GM19239 (cell line): ENCODE measurements around the gene MCRS1.
"Not testable (repeated sequence)": the region's sequence is repeated elsewhere in the genome, so short reads cannot be mapped to it uniquely, and the experiment has no call there.

Source experiments
- DNase-seq: peaks from one replicate; pipeline ENCODE4 v3.0.0; 2011; ENCODE audit warnings: low spot score; ENCODE audit not compliant: insufficient read length
- FAIRE-seq: peaks from 2 replicates; lab custom pipeline; 2011; peaks lifted over from hg19 to GRCh38; lab: Jason Lieb, UNC

MCRS1 gene, protein sequence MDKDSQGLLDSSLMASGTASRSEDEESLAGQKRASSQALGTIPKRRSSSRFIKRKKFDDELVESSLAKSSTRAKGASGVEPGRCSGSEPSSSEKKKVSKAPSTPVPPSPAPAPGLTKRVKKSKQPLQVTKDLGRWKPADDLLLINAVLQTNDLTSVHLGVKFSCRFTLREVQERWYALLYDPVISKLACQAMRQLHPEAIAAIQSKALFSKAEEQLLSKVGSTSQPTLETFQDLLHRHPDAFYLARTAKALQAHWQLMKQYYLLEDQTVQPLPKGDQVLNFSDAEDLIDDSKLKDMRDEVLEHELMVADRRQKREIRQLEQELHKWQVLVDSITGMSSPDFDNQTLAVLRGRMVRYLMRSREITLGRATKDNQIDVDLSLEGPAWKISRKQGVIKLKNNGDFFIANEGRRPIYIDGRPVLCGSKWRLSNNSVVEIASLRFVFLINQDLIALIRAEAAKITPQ

DNA sequence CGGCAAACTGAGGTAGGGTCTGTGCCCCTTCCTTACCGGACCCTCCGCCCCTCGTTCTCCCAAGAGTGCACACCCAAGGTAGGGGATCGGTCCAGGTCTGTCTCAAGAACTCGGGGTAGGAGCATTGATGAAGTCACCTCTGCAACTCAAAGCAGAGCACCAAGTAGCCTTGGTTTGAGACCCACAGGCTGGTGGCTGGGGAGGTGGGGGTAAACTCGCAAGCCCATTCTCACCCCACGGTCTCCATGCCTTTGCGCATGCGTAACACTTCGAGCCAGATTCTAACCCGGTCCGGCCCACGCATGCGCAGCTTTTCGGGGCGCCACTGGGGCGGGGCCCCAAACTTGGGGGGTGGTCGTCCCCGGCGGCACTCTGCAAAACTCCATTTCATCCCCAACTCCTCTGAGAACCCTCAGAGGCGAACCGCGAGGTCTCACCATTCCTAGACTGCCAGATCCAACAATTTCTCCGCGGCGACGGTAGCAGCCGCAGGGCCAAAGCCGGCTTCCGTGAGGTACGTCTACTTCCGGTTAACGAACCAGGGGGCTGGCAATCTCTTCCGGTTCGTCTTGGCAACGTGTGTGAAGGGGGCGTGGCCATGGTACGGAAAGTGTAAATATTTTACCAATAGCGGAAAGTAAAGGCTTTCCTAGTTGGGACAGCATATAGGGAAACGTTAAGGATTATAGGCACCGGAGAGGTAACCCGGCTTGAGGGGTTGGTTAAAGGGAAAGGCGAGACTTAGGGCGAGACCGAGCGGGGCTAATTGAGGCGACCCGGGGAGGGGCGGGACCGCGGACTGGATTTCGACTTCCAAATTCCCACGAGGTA, at the start of gene MCRS1:
Gene MCRS1, minus strand, starts transcription at position 532 of the 831 bp plus-strand sequence. CDS start 1,411 bp downstream, outside the sequence.
- peak; percentile 89 for DNase-seq
- peak; percentile 97 for FAIRE-seq

DNA sequence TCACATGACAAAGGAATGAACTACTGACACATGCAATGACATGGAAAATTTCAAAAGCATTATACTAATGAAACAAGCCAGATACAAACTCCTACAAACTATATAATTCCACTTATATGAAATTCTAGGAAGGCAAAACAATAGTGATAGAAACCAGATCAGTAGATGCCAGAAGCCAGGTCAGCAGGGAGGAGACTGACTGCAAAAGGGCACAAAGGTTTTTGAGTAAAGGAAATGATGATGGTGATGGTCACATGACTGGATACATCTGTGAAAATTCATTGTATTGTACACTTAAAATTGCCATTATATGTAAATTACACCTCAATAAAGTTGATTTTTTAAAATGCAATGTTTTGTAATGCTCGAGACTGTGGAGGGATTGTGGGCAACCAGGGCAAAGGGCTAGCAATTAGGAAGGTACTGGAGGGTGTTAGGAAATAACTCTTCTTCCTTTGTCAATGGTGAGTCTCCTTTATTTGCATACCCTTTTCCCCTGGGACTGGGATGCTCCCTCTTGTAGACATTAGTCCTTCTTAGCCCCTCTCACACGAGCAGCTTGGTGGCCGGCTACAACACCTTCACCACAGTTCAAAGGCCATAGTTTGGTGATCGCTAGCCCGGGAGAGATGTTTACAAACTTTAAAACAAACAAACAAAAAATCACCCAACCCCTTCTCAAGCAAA, 48.7 kb upstream of the MCRS1 start:
- DNase-seq: no peak
- FAIRE-seq: no peak

DNA sequence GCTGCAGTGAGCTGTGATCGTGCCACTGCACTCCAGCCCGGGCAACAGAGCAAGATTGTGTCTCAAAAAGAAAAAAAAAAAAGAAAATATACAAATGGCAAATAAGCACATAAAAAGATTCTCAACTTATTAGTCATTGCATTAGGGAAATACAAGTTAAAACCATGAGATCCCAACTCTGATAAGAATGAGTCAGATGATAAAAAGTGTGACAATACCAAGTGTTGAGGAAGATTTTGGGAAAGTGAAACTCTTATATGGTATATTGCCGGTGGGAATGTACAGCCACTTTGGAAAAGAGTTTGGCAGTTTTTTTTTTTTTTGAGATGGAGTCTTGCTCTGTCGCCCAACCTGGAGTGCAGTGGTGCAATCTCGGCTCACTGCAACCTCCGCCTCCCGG, 47.8 kb upstream of the MCRS1 start:
- DNase-seq (no peak), FAIRE-seq (no peak)

DNA sequence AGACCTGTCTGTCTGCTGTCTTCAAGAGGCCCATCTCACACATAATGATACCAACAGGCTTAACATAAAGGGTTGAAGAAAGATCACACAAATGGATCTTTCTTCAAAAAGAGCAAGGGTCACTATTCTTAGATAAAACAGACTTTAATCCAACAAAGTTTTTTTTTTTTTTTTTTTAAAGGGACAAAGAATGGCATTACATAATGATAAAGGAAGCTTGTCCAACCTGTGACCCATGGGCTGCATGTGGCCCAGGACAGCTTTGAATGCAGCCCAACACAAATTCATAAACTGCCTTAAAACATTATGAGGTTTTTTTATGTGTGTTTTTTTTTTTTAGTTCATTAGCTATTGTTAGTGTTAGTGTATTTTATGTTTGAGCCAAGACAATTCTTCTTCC, 44.3 kb upstream of the MCRS1 start:
- no peak for DNase-seq
- no peak for FAIRE-seq

DNA sequence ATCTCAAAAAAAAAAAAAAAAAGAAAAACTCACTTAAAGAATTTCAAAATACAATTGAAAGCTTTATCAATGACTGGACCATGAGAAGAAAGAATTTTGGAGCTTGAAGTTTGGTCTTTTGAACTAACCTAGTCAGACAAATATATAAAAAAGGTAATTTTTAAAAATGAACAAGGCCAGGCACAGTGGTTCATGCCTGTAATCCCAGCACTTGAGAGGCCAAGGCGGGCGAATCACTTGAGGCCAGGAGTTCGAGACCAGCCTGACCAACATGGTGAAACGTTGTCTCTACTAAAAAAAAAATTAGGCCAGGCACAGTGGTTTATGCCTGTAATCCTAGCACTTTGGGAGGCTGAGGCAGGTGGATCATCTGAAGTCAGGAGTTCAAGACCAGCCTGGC, 42.8 kb upstream of the MCRS1 start:
- FAIRE-seq, DNase-seq: not testable (repeated sequence)

DNA sequence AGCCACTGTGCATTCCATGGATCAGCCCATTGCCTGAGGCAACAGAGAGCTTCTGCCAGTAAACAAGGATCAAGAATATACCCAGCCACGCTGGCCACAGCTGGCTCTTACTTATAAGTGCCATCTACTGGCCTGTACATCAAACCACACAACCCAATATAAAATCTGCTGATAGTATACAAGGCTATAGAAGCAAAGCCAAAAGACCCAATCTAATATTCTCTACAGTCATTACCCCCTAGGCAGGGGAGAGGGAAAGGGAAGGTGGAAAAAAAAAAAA, 41.9 kb upstream of the MCRS1 start:
- DNase-seq: no peak
- FAIRE-seq: no peak

DNA sequence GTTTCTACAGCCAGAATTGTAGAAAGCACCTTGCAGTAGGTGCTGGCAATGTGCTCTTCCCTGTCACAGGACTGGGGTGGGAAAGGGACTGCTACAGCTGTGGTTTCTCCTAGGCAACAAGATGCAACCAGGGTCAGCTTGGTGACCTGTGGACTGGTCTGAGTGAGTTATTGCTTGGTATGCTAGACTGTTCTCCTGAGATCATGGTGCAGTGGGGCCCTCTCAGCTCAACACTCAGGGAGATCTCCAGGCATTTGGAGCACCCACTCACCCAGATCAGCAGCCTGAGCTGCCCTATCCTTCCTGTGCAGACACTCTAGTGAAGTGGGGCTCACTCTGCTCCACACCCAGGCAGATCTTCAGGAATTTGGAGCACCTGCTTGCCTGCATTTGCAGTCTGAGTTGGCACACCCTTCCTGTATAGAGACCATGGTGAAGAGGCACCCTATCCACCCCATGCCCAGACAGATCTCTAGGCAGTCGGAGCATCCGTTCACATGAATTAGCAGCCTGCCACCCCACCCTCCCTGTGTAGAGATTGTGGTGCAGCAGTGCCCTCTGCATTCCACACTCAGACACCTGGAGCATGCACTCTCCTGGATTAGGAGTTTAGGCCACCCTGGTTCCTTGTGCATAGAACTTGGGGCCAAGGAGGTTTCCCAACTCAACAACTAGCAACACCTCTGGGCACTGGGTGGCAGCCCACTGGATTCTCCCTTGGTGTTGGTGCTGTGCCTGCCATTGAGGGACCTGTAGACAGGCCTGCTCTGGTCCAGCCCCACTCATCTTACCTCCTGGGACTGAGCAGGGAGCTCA, 41.3 kb upstream of the MCRS1 start:
- DNase-seq: no peak
- FAIRE-seq: no peak

DNA sequence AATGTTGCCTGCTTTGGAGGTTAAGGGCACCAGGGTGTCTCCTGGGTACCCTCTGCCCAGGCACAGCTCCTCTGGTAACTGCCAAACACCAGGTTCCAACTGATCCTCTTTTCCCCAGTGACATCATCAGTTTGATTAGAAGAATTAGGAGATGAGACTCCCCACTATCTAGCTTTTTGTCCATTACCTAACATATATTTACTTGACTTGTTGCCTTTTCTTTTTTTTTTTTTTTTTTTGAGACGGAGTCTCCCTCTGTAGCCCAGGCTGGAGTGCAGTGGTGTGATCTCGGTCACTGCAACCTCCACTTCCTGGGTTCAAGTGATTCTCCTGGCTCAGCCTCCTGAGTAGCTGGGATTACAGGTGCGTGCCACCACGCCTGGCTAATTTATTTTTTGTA, 37.6 kb upstream of the MCRS1 start, which contains the start of gene FAM186B:
Gene FAM186B, minus strand, starts transcription at position 101 of the 400 bp plus-strand sequence. CDS start 162 bp downstream, outside the sequence.
- FAIRE-seq, DNase-seq: not testable (repeated sequence)

DNA sequence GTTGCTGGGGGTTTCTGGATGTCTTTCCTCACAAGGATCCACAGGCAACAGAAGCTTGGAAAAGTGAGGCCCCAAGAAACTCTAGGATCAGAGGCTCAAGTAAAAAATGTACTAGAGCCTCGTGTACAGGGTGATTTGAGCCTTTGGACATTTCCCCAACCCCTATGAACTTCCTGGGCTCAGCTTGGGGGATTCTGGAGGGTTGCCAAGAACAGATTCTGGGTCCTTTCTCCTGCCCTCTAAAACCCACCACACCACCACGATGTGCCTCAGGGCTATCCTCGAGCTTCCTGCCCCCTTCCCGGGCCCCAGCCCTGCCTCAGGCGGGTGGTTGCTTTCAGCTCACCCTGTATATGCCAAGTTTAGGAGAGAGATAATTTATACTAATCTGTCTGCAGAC, 36.9 kb upstream of the MCRS1 start:
- DNase-seq: no peak
- FAIRE-seq: no peak

DNA sequence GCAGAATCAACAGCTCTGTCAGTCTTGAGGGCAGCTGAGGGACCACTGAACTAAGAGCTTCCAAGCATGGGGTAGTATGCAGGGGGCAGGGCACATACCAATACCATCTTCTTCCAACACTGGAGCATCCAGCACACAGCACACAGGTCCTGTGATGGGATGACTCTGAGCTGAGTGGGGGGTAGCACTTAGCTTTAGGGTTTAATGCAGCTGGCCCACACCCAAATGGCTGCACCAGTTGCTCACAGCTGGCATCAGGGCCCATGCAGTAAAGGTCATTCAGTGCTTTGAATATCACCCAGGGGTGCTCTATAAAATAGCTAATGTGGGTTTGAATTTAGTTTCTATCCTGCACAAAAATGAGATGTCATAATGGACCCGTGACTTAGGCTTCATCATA, 35.8 kb upstream of the MCRS1 start:
- FAIRE-seq (no peak), DNase-seq (no peak)

DNA sequence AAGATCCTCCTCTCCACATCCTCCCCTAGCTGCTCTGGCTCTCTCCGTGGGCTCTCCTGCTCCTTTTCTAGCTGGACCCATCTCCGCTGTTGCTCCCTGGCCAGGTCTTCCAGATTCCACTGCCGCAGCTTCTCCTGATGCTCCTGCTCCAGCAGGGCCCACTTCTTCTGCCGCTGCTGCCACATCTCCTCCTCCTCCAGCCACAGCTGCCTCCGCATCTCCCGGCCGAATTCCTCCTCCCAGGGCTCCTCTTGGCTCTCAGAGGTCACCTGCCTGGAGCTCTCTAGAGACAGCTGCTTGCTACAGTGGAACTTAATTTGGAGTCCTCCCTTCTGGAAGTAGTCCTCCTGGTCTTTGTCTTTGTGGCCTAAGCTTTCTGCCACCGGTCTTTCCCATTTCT, 32.0 kb upstream of the MCRS1 start:
- FAIRE-seq (no peak), DNase-seq (no peak)

DNA sequence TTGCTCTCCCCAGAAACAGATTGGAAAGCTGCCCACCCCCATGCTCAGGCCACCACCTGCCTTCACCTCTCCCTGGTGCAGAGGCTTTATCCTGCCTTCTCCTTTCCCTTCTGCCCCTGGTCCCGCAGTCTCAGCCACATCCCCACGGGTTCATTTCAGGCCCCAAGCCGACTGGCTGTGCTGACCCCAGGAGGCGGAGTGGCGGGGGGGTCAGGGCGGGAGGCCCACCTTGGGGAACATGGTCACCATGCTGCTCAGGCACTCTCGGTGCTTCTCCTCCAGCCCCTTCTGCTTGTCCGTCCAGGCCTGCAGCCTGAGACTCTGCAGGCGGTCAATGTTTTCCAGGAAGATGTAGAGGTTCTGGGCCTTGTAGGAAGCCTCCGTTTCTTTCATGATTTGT, 30.6 kb upstream of the MCRS1 start:
- no peak for DNase-seq
- no peak for FAIRE-seq

DNA sequence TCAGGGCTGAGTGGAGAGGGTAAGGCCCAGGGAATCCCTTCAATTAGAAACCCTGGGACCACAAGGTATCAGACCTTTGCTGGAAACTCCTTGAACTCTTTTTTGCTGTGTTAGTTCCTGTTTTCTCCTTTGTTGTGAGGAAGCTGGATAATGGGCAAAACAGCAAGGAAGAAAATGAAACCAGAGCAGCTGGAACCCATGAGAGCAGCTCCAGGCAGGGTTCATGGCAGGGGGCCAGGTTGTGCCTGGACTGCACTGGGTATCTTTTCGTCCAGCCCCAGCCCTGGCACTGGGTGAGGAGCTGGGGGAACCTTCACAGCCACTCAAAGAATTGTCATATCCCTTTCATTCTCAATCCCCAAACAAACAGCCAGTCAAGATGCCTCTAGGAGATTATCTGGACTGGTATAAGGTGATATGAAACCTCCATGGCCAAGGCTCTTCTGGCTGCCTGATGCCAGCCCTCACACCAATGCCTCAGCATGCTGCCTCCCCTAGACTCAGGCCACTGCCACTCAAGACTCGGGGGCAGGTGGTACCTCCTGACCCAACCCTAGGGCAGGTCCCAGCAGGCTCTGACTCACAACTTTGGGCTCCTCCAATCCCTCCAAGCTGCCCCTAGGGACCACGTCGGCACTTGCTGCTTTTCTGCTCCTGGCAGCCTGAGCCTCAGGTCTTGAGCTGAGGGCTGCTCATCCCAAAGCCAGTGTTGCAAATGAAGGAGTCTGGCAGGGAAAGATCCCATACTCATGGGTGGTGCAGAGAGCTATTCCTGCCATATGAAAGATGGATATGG, 21.0 kb upstream of the MCRS1 start:
- DNase-seq: no peak
- FAIRE-seq: no peak

DNA sequence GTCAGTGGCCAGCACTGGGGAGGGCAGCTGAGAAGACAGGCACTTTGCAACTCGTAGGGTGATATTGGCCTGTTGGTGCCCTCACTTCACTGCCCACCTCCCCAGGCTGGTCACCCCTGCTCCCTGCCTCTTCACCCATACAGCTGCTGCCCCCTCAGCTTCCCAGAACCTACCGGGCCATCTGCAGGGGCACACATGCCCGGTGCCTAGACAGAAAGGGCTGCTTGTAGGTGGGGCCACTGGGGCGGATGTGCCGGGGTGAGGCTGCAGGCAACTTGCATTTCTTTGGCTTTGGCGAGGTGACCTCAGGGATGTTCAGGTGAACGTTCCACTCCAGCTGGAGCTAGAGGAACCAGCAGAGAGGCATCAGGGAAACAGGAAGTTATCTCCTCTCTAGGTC, 20.3 kb upstream of the MCRS1 start:
- no peak for DNase-seq
- no peak for FAIRE-seq

DNA sequence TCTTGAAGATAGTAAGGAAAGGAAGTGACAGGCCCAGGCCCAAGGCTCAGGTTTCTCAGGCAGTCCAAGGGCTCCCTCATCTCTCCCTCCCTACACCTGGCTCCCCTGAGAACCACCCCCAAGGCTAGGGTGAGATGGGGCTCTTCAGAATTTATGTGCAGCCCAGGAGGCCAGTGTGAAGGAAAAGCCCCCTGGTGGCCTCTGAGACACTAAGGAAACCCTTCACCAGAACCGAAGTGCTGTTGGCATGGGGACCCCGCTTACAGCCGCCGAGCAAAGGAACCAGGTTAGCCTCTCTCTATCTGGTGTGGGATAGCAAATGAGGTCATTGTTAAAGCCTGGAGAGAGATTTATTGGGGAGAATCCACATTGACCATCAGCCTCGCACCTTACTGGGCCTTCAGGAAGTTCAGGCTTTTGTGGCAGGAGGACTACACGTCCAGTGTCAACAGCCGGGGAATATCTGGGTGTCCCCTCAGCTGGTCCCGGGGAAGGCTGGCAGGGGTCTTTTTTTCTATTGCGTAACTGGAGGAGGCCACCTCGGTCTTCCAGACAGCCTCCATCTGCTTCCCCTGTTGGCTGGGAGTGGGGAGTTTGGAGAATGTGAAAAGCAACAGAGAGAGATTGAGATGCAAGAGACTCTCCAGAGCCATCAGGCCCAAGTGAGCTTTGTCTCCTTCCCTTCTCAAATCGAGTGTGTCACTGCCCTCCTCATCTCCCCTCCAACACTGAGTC, 19.4 kb upstream of the MCRS1 start:
- FAIRE-seq (no peak), DNase-seq (no peak)

DNA sequence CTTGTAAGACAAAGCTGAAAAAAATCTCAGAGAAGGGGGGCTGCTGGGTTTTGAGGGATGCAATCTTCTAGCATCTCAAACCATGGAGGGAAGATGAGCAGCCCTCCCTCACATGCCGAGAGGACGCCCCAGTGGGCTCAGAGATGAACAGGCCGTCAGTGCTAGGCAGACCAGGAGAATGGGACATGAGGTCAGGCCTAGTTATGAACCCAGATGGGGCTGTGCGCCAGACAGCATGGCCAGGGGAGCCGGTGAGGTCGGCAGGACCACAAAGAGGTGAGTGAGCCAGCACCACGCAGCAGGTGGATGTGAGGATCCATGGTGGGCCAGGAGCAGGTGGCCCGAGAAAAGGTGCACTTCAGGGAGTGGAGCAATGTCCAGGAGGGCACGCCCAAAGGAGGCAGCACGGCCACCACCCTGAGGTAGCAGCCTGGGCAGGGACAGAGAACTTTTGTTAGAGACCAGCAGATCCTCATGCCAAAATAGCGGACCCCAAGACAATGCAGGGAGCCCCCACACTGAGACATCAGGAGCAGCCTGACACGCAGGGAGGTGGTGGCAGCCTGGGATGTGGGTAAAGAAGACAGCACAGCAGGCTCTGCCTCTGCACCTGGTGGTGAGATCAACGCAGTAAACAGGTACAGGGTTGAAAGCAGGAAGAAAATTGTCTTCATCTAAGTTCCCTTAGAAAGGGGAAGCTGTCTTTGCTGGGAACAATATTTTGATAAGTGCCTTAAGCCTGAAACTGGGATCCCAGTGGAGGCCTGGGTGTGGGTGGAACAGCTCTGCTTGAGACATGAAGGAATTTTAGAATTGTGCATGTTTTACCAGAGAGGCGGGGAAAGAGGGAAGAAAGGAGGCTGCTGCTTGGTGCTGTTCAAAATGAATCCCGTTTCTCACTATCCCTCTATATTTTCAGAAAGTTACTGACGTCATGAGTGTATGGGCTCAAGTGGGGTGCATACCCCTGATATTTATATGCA, 17.8 kb upstream of the MCRS1 start:
- DNase-seq (no peak), FAIRE-seq (no peak)

DNA sequence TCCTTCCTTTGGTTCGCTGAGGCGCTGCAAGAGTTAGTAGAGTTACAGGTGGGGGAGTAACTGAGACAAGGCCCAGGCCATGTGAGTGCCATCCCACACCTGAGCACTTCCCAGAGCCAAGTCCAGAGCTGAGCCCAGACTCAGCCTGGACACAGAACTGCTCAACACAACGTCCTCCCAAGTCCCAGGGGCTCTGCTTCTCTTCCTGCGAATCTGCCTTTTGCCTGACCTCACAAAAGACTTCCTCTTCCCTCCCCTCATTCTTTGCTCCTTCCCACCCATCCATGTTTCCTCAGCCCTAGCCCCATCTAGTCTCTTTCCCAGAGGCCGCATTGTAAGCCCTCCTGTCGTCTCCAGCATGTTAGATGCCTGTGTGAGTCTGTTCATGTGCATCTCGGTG, 16.6 kb upstream of the MCRS1 start:
- FAIRE-seq (no peak), DNase-seq (no peak)
